ENCODE results near the gene POU2AF3.

Gene POU2AF3

DNA sequence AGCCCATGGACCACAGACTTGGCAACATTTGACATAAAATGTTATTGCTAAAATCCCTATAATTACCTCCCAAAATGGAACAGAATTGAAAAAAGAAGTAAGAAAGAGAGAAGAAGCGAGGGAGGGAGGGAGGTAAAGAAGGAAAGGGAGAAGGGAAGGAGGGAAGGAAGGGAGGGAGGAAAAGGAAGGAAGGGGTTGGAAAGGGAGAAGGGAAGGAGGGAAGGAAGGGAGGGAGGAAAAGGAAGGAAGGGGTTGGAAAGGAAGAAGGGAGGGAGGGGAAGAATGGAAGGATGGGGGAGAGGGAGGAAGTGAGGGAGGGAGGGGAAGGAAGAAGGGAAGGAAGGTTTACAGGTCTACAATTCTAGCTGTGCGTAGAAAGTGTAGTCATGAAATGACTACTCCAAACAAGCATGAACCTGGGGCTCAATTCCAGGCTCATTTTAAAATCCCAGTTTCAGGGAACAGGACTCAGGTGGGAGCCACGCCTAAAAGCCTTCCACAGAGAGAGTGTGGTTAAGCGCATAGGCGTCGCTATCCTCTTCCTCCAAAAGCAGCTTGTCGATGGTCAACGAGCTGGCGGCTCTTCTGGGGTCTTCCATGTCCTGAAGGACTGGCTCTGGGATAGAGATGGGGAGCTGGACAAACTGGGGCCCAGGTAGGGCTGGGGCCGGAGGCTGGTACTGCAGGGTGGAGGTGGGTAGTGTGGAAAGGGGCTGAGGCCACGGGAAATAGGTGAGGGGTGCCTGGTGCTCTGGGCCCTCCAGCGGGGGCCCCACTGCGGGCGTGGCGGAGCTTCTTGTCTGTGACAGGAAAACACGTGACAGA, 55.6 kb downstream of the POU2AF3 start:
- no peak for DNase-seq

DNA sequence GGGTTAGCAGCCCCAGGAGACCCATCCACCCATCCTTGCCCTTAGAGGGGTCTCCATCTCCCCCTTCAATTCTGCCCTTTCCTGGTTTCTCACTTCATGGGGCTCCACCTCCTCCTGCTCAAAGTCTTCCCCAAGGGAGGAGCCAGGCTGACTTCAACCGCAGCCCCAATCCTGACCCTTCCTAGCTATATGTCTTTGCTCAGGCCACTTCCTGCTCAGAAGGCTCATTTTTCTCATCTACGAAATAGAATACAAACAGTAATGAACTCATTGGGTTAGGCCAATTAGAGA, 56.2 kb downstream of the POU2AF3 start:
- no peak for DNase-seq

DNA sequence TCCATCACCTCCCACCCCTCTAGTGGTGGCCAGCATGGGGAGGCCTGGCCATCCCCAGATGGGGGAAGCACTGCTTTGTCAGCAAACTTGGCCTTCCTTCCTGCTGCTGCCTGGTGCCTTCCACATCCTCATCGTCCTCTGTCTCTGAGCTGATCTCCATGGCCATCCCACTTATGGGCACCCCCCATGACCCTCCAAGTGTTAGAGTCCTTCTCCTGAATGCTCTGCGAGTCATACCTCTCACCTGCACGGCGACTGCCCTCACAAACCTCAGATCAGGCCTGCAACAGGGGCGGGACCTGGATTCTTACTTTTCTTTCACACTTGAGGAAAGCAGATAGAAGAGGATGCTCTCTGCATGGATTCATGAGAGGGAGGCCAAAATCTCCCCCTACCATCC, 56.8 kb downstream of the POU2AF3 start:
- no peak for DNase-seq

- DNase-seq: no peak
These were observed 57.8 kb downstream of the POU2AF3 start for GRCh38 chr11:111355956-111356659.

GRCh38 chr11:111356660-111357048, 58.3 kb downstream of the POU2AF3 start:
- DNase-seq: no peak

GRCh38 chr11:111357150-111358037, 59.0 kb downstream of the POU2AF3 start:
- DNase-seq: no peak
